ENCODE measurements around the gene KRTAP19-3. TPM values are rescaled to one million over a fixed set of nuclear protein-coding genes. Genes with fewer than 3 reads are reported as not detected.

Gene KRTAP19-3
- polyA plus RNA-seq, 1 of the 3 experiments (the other 2 are of a cell fraction) = not detected

DNA sequence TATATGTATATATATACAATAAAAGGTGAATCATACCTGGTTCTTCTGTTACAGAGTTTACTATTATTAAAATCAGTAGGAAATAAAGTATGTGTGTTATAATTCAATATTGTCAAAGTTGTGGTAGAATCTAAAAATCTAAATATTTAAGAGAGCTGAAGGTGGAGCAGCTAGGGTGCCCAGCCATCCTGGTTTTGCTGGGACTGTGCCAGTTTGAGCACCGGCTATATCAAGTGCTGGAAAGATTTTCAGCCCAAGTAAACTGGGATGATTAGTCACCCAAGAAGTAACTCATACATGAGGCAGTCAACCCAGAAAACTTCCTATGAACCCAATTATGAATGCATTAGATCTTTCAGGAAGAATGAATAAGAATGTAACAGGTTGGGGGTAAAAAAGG lies 27.1 kb upstream of the KRTAP19-3 start:
- ChIA-PET CTCF (no interaction called here), POLR2A (no interaction called here)
- no peaks in the 10 kb centered on the region for H3K9me3 ChIP-seq
- H3K27ac ChIP-seq (ENCODE audit: low read depth in 2 of 2, low read length in 1 of 2) = no peak overlapping the region
- no peaks in the 10 kb centered on the region for H3K79me2 ChIP-seq (ENCODE audit: insufficient read depth)
- no peaks in the 10 kb centered on the region for H3K9me2 ChIP-seq
- no peak overlapping the region for H3K4me2 ChIP-seq
- H3K4me1 ChIP-seq (ENCODE audit: control insufficient read depth in 1 of 2, insufficient read depth in 2 of 2, low read depth in 1 of 2, low read length in 1 of 2) = no peaks in the 10 kb centered on the region
- H3F3A ChIP-seq (replicated peaks; ENCODE audit: insufficient read depth) = no peaks in the 10 kb centered on the region
- H4K20me1 ChIP-seq (ENCODE audit: insufficient read depth) = no peaks in the 10 kb centered on the region
- TF ChIP-seq RXRA (IDR thresholded peaks at IDR 0.05; ENCODE audit: borderline replicate concordance, low read depth) (no peak), MEF2A (IDR thresholded peaks at IDR 0.05; ENCODE audit: borderline replicate concordance, low read depth) (no peak), NRF1 (IDR thresholded peaks at IDR 0.05; ENCODE audit: low read depth, low read length) (no peak), FOSL2 (IDR thresholded peaks at IDR 0.05; ENCODE audit: borderline replicate concordance, low read depth) (no peak), POLR2AphosphoS5 (IDR thresholded peaks at IDR 0.05; ENCODE audit: low read depth, low read length) (no peak), GATA2 (CRISPR knock-in tag; IDR thresholded peaks at IDR 0.05) (no peak), SIN3A (IDR thresholded peaks at IDR 0.05; ENCODE audit: borderline replicate concordance, low read depth, low read length) (no peak), RAD21 (IDR thresholded peaks at IDR 0.05; ENCODE audit: low read length) (no peak), TEAD4 (IDR thresholded peaks at IDR 0.05; ENCODE audit: borderline replicate concordance, insufficient read depth) (no peak), SMC3 (IDR thresholded peaks at IDR 0.05; ENCODE audit: low read depth, low read length) (no peak), CHD2 (IDR thresholded peaks at IDR 0.05; ENCODE audit: low read length, partially characterized antibody) (no peak), MXI1 (IDR thresholded peaks at IDR 0.05; ENCODE audit: low read depth, low read length) (no peak)
- TF ChIP-seq, protein P1, sequence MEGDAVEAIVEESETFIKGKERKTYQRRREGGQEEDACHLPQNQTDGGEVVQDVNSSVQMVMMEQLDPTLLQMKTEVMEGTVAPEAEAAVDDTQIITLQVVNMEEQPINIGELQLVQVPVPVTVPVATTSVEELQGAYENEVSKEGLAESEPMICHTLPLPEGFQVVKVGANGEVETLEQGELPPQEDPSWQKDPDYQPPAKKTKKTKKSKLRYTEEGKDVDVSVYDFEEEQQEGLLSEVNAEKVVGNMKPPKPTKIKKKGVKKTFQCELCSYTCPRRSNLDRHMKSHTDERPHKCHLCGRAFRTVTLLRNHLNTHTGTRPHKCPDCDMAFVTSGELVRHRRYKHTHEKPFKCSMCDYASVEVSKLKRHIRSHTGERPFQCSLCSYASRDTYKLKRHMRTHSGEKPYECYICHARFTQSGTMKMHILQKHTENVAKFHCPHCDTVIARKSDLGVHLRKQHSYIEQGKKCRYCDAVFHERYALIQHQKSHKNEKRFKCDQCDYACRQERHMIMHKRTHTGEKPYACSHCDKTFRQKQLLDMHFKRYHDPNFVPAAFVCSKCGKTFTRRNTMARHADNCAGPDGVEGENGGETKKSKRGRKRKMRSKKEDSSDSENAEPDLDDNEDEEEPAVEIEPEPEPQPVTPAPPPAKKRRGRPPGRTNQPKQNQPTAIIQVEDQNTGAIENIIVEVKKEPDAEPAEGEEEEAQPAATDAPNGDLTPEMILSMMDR (IDR thresholded peaks at IDR 0.05) = no peak
- TF ChIP-seq, protein P2, sequence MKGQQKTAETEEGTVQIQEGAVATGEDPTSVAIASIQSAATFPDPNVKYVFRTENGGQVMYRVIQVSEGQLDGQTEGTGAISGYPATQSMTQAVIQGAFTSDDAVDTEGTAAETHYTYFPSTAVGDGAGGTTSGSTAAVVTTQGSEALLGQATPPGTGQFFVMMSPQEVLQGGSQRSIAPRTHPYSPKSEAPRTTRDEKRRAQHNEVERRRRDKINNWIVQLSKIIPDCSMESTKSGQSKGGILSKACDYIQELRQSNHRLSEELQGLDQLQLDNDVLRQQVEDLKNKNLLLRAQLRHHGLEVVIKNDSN (IDR thresholded peaks at IDR 0.05; ENCODE audit: borderline replicate concordance, low read depth) = no peak
- TF ChIP-seq, protein P3, sequence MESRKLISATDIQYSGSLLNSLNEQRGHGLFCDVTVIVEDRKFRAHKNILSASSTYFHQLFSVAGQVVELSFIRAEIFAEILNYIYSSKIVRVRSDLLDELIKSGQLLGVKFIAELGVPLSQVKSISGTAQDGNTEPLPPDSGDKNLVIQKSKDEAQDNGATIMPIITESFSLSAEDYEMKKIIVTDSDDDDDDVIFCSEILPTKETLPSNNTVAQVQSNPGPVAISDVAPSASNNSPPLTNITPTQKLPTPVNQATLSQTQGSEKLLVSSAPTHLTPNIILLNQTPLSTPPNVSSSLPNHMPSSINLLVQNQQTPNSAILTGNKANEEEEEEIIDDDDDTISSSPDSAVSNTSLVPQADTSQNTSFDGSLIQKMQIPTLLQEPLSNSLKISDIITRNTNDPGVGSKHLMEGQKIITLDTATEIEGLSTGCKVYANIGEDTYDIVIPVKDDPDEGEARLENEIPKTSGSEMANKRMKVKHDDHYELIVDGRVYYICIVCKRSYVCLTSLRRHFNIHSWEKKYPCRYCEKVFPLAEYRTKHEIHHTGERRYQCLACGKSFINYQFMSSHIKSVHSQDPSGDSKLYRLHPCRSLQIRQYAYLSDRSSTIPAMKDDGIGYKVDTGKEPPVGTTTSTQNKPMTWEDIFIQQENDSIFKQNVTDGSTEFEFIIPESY (IDR thresholded peaks at IDR 0.05; ENCODE audit: borderline replicate concordance, low read depth) = no peak
- TF ChIP-seq, protein P4, sequence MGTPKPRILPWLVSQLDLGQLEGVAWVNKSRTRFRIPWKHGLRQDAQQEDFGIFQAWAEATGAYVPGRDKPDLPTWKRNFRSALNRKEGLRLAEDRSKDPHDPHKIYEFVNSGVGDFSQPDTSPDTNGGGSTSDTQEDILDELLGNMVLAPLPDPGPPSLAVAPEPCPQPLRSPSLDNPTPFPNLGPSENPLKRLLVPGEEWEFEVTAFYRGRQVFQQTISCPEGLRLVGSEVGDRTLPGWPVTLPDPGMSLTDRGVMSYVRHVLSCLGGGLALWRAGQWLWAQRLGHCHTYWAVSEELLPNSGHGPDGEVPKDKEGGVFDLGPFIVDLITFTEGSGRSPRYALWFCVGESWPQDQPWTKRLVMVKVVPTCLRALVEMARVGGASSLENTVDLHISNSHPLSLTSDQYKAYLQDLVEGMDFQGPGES (IDR thresholded peaks at IDR 0.05; ENCODE audit: low read depth, low read length) = no peak
- H3K9ac ChIP-seq = no peak overlapping the region
- no peak overlapping the region for H3K4me3 ChIP-seq (ENCODE audit: low read depth in 2 of 2, low read length in 1 of 2)
- H3K36me3 ChIP-seq (replicated peaks in 1 of 2; ENCODE audit: control insufficient read depth in 1 of 2, insufficient read depth in 2 of 2, low read length in 1 of 2) = no peaks in the 10 kb centered on the region
- WGBS (ENCODE audit: low lambda C conversion rate) = 0% methylated on average over 1 of the region's 1 CpG
- H3K27me3 ChIP-seq (ENCODE audit: insufficient read depth) = no peaks in the 10 kb centered on the region
- DNase-seq = no peak
- no peak overlapping the region for H2AFZ ChIP-seq (ENCODE audit: low read depth)
